ENCODE results near the gene ZMYND8.

DNA sequence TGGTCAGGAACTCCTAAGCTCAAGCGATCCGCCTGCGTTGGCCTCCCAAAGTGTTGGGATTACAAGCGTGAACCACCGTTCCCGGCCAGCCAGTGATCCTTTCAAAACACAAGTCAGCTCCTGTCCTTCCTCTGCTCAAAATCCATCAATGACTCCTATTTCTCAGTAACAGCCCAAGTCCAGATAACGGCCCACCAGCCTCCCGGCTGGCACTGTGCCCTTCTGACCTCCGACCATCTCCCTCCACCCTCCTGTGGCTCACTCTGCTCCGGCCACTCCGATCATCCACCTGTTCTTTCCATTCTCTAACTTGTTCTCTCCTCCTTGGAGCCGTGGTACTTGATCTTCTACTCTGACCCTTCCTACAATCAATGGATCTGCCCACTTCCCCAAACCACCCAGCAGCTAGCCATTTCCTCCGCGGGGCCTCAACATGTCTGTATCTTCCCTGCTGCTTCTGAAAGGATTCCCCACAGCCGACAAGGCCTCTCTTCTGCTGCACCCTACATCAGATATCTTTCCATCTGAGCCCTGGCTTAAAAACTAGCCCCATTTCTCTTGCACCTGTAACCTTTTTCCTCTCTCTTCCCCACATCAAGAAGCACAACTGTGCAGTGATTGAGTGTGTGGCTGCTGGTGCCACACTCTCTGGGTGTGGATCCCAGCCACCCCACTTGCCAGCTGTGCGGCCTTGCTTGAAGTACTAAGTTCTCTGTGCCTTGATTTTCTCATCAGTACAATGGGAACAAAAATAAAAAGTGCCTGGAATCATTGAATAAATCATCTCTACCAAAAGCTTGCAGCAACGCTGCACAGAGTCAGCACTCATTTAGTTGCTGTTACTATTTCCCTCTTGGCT, 6.1 kb upstream of the ZMYND8 start:
- TF ChIP-seq, protein P1, sequence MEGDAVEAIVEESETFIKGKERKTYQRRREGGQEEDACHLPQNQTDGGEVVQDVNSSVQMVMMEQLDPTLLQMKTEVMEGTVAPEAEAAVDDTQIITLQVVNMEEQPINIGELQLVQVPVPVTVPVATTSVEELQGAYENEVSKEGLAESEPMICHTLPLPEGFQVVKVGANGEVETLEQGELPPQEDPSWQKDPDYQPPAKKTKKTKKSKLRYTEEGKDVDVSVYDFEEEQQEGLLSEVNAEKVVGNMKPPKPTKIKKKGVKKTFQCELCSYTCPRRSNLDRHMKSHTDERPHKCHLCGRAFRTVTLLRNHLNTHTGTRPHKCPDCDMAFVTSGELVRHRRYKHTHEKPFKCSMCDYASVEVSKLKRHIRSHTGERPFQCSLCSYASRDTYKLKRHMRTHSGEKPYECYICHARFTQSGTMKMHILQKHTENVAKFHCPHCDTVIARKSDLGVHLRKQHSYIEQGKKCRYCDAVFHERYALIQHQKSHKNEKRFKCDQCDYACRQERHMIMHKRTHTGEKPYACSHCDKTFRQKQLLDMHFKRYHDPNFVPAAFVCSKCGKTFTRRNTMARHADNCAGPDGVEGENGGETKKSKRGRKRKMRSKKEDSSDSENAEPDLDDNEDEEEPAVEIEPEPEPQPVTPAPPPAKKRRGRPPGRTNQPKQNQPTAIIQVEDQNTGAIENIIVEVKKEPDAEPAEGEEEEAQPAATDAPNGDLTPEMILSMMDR (conservative IDR thresholded peaks at IDR 0.05 in 1 of 2, IDR thresholded peaks at IDR 0.05 in 1 of 2; ENCODE audit: extremely low read depth in 1 of 2, insufficient read depth in 1 of 2, low read depth in 1 of 2, low read length in 2 of 2), result no peak
- no peak for TF ChIP-seq EZH2 (IDR thresholded peaks at IDR 0.05; ENCODE audit: borderline replicate concordance, low read length)
